NK-92 (cell line): ENCODE results near the gene WWOX.

Experiments
- DNase-seq: peaks from one replicate; lab custom pipeline; 2025; ENCODE audit not compliant: unreplicated experiment; lab: John Stamatoyannopoulos, UW

The WWOX gene

DNA sequence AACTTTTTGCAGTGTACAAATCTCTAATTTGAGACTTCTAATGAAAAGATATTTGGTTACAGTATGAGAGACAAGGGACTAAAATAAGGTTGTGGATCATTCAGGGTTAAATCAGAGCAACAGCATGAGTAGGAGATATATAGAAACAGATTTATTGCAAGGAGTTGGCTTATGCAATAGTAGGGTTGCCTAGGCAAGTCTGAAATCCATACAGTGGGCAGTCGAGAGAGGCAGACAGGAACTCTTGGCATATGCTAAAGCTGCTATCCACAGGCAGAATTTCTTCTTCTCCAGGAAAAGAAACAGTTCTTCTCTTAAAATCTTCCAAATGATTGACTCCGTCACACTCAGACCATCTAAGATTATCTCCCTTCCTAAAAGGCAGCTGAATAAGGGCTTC, 1000.3 kb downstream of the WWOX start:
- no peak for DNase-seq

DNA sequence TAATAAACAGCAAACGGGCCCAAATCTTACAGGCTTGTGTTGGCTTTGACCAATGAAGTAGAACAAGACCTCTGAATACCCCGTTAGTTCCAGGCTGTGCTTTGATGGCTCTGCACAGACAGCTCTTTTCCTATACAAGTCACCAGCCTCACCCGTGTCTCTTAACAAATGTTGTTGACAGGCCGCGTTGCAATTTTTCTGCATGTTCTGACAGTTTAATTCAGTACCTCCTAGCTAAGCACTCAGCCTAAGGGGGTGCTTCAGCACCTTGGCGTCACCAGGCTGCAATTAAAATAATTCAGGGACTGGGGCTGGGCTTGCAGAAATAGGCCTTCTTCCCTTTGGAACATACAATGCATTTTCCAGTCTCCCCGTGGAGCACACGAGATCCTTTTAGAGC, 1001.0 kb downstream of the WWOX start:
- no peak for DNase-seq

DNA sequence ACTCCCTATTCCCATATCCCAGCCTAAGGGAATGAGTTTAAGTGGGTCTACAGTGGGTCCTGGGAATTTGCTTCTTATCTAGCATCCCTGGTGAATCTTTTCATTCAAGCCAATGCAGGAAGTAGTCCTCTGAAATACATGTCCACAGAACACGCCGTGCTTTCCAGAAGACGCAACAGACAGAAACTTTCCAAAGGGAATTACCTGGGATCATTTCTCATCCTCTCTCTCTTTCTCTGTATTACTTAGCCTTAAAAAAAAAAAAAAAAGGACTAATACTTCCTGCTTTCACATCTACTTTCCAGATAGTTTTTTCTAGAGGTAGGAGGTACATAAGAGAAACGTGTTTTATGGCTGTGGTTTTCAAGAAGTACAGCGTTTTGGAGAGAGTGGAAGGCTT, 1002.0 kb downstream of the WWOX start:
- no peak for DNase-seq

DNA sequence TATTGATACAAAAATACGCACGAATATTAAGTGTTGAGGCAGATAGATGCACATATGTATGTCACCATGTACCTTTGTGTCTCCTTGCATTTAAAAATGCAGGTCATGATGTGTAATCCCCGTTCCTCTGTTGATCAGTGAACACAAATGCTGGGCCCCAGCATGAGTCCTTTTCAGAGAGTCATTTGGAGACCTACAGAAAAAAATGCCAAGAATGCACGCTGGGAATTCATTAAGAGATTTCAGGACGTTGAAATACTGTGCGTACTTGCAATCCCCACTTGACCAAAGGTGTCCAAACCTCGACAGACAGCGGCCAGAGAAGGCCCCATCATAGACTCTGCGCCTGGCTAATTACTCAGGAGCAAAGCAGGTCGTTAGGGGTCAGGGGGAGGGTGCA, 1005.1 kb downstream of the WWOX start:
- DNase-seq = no peak

DNA sequence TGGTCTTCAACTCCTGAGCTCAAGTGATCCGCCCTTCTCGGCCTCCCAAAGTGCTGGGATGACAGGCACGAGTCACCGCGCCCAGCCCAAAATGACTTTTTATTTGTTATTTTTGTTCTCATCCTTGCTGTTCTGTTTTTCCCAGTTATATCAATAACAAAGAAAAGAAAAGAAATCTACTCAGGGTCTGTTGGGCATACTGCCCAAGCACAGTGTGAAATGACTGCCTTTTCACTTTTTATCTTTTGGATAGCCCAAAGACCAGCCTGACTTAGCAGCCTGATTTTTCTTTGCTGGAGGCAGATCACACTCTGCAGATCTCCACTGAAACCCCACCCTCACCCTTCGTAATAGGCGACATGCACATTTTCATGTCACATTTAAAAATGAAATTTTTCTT, 1007.8 kb downstream of the WWOX start:
- no peak for DNase-seq

DNA sequence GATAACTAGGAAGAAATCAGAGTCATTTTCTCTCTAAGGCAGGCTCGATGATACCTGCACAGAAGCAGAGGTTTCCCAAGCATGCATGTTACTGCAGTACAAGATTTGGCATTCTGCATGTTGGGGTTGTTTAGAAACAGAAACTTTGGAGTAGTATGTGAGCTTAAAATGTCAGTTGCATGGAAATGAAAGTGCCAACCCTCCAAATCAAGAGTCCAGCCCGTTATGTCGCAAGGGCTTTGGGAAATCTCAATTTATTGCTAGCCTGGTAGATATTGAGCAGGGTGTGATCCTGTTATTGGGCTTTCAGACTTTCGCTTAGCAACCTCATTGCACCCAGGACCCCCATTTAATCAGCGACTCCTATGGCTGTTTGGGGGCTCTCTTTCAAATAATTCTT, 1010.3 kb downstream of the WWOX start:
- DNase-seq = no peak

DNA sequence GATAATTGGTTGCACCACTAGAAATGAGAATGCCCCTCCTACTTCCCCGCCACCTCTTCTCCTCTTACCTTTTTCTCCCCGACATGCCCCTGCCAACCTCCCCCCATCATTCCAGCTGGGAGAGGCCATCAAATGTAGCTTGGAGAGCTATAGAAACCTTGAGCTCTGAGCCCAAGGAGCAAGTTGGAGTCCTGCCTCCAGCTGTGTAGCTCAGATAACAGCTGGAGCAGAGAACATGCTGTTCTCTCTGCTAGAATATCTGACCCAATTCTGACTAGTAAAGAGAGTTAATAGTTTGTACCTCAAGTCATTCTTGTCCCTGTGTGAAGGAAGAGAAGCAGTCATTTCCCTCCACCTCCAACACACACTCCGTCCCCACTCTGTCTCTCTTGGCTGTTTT, 1010.8 kb downstream of the WWOX start:
- DNase-seq = no peak

DNA sequence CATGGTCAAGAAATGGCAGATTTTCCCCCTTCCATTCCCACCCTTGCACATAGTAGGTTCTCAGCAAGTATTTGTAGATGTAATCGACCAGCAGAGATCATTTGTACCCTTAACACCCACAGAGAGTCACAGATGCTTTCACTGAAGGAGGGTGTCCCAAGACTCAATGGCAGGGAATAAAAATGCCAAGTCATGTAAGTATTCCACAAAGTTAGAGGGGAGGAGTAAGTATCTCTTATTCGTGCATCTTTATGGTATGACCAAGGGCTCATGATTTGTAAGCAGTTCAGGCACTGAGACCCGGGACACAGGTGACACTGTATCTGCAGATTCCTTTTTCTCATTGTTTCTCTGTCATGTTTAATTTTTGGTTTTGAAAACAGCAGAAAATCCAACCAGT, 1011.5 kb downstream of the WWOX start:
- DNase-seq = no peak

DNA sequence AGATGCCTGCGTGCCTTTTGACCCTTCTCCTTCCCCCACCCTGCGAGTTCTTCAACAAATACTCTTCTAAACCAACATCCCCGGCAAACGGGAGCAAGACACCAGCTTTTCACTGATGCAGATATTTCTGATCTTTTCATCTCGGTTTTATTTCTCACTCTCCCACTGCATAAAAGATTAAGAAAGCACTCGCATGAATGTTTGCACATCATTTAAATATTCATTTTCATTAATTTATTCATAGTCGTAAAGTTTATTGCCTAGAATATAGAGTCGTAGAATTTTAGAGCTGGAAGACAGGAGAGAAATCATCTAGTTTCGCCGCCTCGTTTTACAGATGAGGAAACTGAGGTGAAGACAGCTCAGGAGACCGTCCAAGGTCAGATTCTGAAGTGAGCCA, 1013.0 kb downstream of the WWOX start:
- DNase-seq = no peak

DNA sequence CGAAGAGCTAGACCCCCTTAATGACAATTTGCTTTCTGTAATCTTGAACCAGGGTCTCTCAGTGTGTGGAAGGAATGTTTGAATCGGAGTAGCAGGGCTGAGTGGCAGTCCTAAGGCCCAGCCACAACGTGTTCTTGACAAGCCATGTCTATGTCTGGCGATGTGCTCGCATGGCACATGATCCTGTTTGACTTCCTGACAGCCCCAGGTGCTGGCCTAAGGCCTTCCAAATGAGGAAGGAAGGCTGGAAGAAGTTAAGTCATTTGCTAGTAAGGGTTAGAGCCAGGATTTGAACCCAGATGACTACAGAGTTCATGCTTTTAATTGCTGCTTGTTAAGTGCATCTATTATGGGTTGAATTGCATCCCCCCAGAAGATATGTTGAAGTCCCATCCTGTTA, 1014.4 kb downstream of the WWOX start:
- DNase-seq = no peak

DNA sequence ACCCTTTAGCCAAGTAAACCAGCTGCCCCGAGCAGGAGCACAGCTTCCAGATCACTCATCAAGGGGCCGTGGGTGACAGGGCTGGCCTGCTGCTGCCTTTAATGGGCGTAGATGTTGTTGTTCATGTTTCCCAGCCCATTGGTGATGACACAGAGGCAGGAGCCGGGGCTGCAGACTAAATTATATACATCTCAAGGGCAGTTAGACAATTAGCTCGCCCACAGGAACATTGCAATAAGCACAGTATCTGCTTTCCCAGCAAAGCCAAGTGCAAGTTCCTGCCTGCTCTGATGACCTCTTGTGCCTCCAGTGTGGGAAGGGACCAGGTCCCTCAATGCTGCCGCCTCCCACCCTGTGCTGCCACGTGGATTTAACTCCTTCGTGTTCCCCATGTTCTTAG, 1015.3 kb downstream of the WWOX start:
- no peak for DNase-seq

DNA sequence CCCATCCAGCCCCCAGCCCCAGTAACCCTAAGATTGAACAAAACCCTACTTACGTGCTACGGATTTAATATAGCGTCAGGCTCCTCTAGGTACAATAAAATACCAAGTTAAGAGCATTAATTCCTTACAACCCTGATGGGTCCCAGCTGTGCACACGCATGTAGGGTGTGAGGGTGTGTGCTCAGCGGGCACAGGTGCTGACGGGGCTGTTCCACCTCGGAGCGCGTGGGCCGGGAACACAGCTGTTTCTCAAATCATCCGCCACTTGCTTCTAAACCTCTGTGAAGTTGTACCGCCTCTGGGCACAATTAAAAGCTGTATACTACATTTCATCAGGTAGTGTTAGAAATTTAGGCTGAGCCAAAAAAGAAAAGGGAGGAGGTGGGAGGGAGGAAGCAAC, 1022.5 kb downstream of the WWOX start:
- DNase-seq = no peak

DNA sequence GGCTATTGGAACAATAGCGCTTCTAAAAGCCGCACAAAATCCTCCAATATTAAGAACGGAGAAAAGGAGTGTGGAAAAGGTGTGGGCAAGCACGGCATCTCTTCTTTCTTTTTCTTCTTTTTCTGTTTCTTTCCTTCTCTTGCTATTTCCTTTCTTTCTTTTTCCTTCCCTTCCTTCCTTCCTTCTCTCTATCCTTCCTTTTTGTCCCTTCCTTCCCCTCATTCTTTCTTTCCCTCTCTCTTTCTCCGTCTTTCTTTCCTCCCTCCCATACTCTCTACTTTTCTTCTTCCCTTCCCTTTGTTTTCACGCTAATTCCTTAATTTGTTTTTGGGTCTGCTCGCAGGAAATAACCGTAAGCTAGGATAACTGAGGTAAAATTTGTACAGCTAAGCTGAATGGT, 1022.9 kb downstream of the WWOX start:
- no peak for DNase-seq

DNA sequence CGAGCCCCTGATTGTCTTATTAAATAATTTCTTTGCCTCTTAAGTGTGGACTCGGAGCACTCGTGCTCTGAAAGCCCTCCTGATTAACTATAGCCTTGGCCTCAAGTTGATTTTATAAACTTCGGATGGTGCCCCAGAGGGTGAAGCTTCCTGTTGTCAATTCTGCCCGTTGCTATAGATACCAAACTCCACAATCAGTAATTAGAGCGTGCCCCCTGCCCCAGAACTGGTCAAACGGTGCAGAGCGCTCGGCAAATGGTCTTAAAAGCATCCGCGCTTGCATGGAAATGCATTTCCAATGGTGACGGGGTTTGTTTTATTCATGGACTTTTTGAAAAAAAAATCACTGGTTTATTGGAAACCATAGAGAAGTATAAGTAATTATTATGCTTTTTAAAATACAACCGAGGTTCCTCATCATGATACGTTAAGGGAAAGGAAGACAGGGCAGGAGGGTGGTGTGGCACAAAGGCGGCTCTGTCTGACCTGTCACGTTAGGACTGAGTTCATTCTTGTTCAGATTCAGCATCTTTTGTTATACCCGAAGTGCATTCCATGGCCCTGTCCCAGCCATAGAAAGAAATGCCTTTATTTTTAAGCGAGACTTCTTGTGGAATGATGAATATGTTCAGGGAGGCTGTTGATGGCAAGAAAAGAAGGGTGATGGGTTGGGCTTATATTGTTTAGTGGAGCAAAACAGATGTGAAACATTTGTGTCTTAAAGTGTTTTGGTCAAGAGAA, 1024.7 kb downstream of the WWOX start:
- no peak for DNase-seq

DNA sequence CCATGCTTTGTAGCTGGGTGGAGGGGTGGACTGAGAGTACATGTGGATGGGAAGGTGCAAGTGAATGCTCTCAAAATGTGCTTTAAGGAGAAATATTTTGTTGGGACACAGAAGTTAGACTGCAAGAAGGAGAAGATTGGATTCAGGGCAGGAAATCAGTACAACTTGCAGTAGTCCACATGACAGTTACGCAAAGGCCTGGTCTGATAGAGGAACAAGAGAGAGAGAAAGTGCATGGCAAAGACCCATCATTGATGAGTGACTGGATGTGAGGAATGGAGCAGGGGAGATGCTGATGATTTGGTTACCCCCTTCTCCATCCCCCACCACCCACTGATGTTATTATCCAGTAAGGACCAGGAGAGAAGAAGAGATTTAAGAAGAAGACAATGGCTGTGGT, 1028.3 kb downstream of the WWOX start:
- DNase-seq = no peak

DNA sequence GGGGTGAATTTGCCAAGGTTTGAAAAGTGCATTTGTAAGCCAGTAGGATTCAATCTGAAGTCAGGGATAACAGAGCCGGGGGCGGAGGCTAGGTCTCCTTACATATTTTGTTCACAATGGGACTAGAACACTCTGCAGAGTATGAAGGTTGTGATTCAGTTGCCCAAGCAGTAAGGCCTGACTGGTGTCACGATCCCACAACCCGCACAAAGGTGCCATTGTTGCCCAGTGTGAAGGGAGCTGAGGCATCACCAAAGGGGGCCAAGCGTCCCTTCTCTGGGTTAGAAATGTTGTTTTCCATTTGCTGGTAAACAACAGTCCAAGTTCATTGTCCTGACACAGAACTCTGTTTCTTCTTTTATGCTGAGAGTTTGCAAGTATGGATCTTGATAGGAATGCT, 1029.3 kb downstream of the WWOX start:
- no peak for DNase-seq

DNA sequence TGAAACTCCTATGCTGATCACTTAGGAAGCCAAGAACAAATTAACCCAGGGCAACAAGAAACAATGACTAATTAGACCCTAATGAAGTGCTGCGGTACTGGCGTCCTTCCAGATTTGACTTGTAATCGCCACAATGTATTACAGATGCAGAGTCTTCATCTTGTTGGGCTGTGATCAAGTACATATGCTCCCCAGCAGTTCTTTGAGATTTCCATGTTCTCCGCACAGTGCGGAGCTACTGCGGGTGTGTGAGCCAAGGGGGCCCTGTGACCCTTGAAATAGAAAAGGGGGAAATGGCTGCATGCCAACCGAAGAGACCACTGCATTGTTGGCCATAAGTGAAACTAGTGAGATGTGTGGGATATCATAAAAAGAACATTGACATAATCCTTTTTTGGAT, 1031.2 kb downstream of the WWOX start:
- DNase-seq = no peak

DNA sequence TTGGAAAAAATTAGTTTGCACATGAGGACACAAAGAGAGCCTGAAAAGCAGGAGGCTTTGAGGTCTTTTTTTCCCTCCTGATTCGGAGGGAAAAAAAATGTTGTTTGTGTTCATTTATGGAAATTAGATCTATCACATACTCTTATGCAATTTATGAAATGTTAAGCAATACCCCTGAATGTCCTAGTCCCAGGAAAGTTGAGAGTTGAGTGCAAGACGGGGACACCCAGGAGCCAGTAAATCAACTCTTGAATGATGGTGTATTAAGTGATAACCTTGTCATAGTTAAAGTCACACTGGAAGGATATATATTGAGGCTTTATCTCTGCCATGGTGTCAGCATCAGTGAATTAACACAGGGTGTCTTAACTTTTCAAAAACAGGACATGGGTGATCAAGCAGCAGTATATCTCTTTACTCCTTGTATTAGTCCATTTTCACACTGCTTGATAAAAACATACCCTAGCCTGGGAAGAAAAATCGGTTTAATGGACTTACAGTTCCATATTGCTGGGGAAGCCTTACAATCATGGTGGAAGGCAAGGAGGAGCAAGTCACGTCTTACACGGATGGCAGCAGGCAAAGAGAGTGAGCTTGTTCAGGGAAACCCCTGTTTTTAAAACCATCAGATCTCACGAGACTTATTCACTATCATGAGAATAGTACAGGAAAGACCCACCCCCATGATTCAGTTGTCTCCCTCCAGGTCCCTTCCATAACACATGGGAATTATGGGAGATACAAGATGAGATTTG, 1032.0 kb downstream of the WWOX start:
- DNase-seq = no peak

DNA sequence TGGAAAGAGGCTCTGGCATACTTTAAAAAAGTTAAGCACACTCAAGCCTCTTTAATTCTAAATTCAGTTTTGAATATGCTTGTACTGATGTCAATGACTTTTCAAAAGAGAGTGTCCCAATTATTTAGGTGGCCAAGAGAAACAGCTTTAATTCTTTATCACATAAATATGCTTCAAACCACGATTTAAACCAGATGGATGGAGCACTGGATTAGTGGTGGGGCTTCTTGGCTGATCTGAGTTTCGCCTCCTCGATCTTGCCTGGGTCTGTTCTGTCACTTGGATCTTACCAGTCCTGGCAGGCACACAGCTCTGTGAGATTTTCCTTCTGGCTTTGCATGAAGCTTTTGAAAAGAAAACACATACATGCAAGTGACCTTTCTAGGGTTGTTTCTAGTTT, 1033.2 kb downstream of the WWOX start:
- no peak for DNase-seq

DNA sequence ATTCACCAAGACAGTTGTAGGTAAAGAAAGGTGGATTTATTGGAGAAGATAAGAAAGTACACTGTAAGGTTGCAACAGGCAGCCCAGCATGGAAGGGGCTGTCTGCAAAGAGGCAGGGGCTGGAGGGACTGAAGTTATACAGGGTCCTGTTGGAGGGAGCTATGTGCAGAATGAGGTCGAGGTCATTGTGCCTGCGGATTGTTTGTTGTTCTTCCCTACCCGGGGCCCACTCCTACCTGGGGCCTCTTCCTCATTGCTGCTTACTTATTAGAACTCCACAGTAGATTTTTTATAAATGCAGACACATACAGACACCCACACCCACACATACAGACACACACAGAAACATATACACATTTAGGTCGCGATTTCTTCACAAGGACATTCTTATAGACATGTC, 1034.8 kb downstream of the WWOX start:
- no peak for DNase-seq

DNA sequence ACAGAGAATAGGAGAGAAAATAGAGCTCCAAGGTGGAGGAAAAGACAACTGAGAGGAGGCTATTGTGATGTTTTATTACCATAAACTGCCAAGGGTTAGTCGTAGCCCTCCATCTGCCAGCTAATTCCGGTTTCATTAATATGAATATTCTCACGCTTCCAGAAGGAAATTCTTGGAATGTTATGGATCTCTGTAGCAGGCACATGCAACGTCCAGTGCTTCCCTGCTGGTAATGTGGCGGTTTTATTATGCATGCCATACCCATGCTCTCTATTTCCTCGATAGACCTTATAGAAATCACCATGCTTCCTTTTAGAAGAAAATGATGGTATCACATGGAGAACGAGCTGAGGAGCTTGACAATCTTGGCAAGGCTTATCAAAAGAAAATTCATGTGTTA, 1037.5 kb downstream of the WWOX start:
- DNase-seq = no peak

DNA sequence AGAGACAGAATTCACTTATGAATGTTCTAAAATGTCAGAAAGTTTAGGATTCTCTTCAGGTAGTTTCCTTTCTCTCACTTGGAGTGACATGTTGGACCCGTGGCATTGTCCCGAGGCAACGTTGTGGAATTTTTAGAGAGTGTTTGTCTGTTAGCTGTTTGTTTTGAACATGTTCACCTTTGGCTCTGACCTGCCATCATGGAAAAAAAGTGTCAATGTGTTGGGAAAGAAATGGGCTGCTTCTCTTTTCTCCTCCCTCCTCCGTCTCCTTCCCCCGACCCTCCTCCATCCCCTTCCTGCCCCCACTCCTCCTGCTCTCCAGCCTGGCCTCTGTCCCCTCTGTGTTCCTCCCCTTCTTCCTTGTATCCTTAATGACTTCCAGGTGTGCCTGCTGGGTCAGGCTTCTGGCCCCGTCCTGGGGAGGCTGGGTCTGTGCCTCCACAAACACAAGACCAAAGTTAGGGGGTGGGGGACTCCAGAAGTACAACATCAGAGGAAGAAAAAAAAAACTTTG, 1038.0 kb downstream of the WWOX start:
- no peak for DNase-seq

DNA sequence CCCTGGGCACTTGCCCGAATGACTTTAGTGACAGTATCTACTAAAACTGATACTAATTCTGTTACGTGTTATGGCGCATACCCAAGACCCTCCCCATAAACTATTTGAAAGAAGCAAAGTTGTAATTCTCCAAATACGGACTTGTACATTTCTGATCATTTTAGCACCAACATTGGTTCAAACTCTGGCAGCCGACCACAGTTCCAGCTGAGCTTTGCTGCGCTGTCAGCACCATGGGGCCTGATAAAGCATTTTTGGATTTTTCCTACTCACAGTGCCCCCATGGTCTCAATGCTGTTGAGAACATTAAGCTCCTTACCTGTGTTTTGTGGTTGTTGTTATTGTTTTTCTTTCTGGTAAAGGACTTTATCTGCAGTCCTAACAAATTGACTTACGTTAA, 1040.3 kb downstream of the WWOX start:
- DNase-seq = no peak
